GM12865 (cell line): ENCODE measurements around the gene TBL1X.

ENCODE experiments used
- DNase-seq: peaks from one replicate; pipeline ENCODE4 v3.0.0; 2010; ENCODE audit warnings: low read depth
- H3K4me3 ChIP-seq: 2 replicates; pipeline ENCODE4 v1.5.1; 2011; ENCODE audit warnings: mild to moderate bottlenecking, low read depth, low read length, control low read depth
- CTCF ChIP-seq: IDR thresholded peaks from 2 replicates; pipeline ENCODE4 v1.5.1; 2011; ENCODE audit warnings: low read length, control low read depth, low read depth, inconsistent platforms; ENCODE audit not compliant: insufficient read depth; ENCODE audit errors: missing control alignments

The TBL1X gene

GRCh38 chrX:9495496-9495895, 30.6 kb downstream of the TBL1X start:
- H3K4me3 ChIP-seq = no peak overlapping the region
- DNase-seq = no peak
- TF ChIP-seq CTCF = no peak

DNA sequence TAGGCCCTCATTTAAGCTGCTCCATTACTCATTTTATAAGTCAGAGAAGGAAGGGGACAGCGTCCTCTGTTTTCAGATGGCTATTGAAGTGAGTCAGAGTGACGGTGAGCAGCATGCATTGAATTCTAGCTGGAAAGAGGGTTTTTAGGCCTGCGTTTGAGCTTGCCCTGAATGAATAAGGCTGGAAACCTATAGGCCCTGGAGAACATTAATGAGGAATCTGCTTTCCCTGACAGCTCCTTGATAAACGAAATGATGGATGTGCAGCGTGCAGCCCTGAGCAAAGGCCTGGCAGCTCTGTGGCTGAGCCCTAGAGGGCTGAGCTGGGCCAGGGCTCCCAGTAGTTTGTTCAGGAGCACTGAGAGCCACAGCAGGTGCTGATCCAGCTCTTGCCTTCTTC, 33.4 kb downstream of the TBL1X start:
- no peak for TF ChIP-seq CTCF
- DNase-seq = no peak
- H3K4me3 ChIP-seq = no peak overlapping the region

DNA sequence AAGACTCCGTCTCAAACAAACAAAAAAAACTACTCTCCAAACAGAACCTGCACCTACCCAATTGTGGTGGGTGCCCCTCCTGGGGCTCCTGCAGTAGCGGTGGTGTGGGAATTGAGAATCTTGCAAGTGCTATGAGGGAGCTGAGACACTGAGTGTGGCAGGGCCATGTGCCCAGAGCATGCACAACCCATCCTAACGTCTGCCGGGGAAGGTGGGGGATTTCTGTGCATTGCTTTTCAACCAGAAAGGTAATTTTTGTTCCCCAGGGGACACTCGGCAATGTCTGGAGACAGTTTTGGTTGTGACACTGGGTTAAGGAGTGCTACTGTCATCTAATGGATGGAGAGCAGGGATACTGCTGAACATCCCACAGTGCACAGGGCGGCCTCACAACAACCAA, 35.7 kb downstream of the TBL1X start:
- TF ChIP-seq CTCF = no peak
- no peak for DNase-seq
- H3K4me3 ChIP-seq = no peak overlapping the region

DNA sequence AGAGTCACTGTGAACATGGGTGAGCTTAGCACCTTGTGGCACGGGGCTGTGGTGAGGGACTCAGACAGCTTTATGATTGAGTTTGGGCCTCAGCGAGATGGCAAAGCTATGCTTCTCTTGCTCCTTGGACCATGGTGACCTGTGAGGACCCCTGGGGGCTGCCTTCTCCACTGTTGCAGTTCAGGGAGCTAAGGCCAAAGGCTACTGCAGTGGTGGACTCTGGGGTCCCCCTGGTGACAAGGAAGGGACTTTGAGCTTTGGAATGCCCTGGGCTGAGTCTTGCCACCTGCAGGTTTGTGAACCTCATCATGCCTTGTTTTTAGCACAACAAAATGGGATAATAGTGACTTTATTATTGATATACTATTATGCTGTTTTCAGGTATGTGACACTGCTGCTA, 36.5 kb downstream of the TBL1X start:
- TF ChIP-seq CTCF = no peak
- DNase-seq = no peak
- no peak overlapping the region for H3K4me3 ChIP-seq

DNA sequence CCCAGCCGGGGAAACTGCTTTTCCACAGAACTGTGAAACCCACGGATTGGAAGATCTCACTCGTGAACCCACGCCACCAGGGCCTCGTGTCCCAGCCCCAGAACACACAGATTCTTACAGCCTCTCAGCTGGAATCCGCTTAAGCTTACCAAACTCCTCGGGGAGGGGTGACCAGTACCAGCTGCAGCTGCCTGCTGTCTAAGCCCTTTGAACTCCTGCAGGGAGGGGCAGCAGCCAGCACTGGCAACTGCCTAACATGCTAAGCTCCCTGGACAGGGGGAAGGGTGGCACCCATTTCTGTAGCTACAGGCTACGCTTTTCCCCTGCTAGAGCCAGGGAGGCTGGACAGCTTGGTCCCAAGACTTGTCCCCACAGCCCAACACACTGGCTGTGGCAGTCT, 38.4 kb downstream of the TBL1X start:
- no peak for DNase-seq
- H3K4me3 ChIP-seq = no peak overlapping the region
- TF ChIP-seq CTCF = no peak

- TF ChIP-seq CTCF = no peak
- no peak for DNase-seq
- H3K4me3 ChIP-seq = no peak overlapping the region
Observed at GRCh38 chrX:9510366-9510765, 45.5 kb downstream of the TBL1X start.

GRCh38 chrX:9510980-9511379, 46.1 kb downstream of the TBL1X start:
- no peak overlapping the region for H3K4me3 ChIP-seq
- no peak for TF ChIP-seq CTCF

More at GRCh38 chrX:9510980-9511379, 46.1 kb downstream of the TBL1X start:
- DNase-seq = no peak
